Measurements from ENCODE around the gene GAB1.

The GAB1 gene

DNA sequence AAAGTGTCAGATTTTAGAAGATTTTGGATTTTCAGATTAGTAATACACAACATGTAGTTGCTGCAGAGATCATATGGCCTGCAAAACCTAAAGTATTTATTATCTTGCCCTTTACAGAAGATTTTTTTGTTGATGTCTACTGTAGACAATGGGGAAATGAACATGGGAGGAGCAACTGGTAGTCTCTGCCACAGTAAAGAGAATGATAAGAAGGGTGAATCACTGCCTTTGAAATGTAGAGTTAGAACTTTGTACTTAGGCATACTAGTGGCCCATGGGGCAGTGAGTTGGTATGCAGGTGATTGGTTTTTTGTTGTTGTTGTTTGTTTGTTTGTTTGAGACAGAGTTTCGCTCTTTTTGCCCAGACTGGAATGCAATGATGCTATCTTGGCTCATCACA is 50.1 kb downstream of the GAB1 start:
- no peak for DNase-seq (ENCODE audit: low read depth, low spot score)

DNA sequence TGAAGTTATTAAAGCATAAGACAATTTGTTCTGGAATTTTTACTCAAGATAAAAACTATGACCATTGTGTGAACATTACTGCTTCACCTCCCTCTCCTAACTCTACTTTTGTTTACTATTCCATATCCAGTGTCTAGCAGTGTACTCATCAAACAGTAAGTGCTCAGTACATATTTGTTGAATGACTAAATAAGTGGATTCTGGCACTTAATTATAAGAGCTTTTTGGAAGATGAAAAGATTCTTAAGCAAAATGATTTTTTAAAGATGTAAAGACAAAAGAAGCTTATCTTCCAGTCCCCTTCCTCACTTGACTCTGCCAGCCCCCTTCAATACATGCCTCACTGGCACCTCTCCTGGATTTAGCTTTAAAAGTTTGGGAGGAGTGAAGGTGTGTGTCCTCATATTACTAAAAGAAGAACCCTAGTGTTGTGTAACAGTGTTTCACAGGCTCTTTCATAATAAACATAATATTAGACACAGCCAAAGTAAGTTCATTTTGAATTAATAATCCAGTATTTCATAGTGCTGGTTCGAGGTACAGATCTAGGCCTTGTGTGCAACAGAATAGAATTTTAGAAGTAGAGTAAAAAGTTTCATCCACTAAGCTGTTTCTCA is 53.0 kb downstream of the GAB1 start:
- DNase-seq (ENCODE audit: low read depth, low spot score), result no peak

DNA sequence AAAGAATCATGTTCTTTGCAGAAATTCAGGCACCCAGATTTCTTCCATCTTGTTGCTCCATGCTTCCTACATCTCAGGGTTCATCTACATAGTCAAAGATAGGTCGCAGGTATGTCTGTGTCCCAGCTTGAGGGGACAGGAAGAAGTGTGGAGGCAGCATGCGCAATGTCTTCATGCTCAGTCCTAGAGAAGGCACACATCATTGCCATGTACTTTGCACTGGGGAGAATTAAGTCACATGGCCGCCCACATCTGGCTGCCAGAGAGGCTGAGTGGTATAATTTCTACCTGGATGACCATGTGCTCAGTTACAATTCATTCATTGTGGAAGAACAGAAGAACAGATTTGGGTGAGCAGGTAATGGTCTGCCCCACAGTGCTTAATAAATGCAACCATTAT is 54.1 kb downstream of the GAB1 start:
- no peak for DNase-seq (ENCODE audit: low read depth, low spot score)

- no peak for DNase-seq (ENCODE audit: low read depth, low spot score)
Measured at GRCh38 chr4:143391261-143391660, 54.6 kb downstream of the GAB1 start.

DNA sequence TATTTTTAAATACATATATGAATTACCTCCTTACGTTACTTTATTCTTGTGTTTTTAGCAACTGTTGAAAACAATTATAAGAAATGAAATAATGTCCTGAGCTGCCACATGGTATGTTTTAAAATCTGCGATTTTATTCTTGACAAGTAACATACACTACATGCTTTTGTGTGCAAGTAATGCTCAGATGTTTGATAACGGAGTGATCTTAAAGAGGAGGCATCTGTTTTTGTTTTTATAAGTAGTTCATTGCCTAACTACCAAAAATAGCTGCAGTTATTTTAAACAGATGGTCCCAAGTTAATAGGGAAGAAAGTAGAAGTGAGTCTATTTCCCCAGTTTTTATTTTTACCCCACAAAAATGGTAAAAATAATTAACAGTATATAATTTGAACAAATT is 55.2 kb downstream of the GAB1 start:
- DNase-seq (ENCODE audit: low read depth, low spot score), result no peak

GRCh38 chr4:143393195-143393594 is 56.5 kb downstream of the GAB1 start:
- no peak for DNase-seq (ENCODE audit: low read depth, low spot score)

DNA sequence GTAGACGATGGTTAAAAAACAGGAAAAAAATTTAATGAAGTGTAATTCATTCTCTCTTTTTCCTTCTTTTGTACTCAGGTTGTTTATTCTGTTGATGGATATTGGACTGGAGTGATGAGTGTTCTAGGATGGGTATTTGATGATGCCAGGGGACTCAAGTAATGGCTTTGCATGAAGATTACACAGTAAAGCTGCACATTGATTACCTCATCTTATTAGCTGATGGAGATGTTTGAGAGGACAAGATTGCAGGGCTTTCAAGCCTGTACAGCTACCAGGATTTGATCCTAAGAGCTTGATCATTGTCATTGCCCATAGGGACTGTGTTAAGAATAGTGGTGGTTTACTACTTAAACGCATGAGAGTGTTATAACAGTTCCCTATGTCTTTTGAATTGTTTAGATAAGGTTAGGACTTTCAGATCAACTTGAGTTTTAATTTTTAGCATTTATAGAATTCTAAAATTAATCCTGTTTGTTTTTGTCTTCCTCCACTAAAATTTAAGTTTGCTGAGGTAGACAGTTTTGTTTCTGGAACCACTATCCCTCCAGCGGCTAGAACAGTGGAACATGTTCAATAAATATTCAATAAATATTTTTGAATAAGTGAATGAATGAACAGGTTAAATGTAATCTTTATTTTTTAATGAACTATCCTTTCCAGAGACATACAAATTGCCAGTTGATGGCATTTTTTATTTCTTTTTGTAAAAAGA is 58.2 kb downstream of the GAB1 start:
- no peak for DNase-seq (ENCODE audit: low read depth, low spot score)

- DNase-seq (ENCODE audit: low read depth, low spot score), result no peak
Measured at GRCh38 chr4:143396695-143397094, 60.0 kb downstream of the GAB1 start.

- no peak for DNase-seq (ENCODE audit: low read depth, low spot score)
Measured at GRCh38 chr4:143397335-143397734, 60.7 kb downstream of the GAB1 start.

DNA sequence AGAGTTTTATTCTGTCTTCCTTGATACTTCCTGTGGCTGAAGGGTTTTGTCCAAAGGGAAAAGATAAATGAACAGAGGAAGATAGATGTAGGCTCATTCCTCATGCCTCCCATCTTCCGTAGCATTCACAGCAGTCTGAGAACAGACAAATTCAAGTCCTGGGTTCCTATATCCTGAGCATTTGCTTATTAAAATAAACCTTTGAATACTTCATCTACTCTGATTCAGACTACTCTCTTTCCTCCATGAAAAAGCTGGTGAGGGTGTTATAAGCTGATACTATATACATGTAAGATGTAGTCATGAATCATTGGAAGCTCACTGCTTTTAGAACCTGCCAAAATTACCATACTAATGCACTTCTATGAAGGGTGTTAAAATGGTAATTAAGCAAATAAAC is 61.2 kb downstream of the GAB1 start:
- DNase-seq (ENCODE audit: low read depth, low spot score), result no peak

GRCh38 chr4:143399113-143399949 is 62.7 kb downstream of the GAB1 start:
- DNase-seq (ENCODE audit: low read depth, low spot score), result peak; percentile 38

GRCh38 chr4:143400082-143400481 is 63.4 kb downstream of the GAB1 start:
- no peak for DNase-seq (ENCODE audit: low read depth, low spot score)

- no peak for DNase-seq (ENCODE audit: low read depth, low spot score)
Measured at GRCh38 chr4:143402776-143403552, 66.3 kb downstream of the GAB1 start.

GRCh38 chr4:143403553-143403820 is 66.8 kb downstream of the GAB1 start:
- DNase-seq (ENCODE audit: low read depth, low spot score), result no peak

DNA sequence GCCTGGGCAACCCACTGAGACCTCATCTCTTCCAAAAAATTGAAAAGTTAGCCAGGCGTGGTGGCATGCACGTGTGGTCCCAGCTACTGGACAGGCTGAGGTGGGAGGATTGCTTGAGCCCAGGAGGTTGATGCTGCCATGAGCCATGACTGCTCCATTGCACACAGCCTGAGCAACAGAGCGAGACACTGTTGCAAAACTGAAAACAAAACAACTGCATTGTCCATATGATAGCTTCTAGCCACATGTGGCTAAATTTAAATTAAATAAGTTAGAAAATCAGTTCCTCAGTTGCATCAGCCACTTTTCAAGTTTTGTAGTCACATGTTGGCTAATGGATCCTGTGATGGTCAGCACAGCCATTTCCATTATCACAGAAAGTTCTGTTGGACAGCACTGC is 67.9 kb downstream of the GAB1 start:
- DNase-seq (ENCODE audit: low read depth, low spot score), result no peak

DNA sequence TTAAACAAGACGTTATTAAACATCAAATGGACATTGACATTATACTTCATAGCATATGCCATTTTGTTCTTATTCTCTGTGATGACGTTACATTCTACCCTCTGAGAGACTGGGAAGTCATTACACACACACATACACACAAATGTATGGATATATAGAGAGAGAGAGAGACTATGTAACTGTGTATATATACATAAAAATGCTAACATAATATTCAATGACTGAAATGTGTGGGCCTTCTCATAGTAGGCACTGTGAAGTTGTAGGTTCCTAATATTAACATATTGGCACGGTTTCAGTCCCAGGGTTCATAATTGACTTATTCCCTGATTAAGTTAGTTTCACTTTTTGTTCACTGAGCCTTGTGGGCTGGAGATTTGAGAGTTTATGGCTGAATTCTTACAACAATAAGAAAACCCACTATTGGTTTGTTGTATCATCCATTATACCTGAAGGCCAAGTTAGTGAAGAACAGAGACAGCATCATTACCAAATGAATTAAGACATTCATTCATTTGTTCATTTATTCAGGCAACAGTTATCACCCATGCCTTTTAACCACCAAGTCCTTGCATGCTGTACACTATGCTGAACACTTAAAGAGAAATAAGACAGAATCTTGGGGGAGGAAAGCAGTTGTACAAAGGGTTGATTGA is 68.5 kb downstream of the GAB1 start:
- DNase-seq (ENCODE audit: low read depth, low spot score), result no peak

- DNase-seq (ENCODE audit: low read depth, low spot score), result peak; percentile 74
Measured at GRCh38 chr4:143406523-143406922, 69.8 kb downstream of the GAB1 start.

DNA sequence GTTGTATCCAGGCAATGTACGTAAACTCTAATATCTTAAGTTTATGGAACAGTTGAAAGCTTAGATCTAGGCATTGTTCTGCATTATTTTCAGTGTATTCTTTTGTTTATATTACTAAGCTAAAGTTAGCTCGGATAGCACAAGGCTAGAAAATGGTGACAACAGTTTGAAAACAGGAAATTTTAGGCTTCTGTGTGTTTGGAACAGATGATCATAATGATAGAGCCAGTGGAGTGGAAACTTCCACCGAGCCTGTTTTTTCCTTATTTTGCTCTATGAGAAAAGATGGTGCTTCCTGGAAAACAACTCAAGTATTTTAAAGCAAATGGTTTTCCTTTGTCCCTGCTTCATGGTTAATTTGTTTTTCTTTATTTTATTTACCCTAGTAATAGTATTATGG is 70.8 kb downstream of the GAB1 start:
- no peak for DNase-seq (ENCODE audit: low read depth, low spot score)

DNA sequence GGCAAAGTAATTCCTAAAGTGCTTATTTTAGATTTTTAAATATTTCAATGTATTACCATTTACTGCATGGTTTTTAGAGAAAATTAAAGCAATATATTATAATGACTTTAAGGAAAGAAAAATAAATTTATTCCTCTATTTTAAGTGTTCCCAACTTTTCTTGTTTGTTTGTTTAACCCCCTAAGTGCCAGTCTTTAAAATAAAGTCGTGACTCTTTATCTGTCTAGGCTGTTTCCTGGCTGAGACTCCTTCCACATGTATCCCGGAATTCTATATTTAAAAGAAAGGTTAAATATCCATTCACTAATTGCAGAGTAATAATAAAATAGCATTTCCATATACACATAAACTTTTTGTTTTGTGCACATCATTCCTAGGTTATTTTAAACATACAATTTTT is 71.2 kb downstream of the GAB1 start:
- DNase-seq (ENCODE audit: low read depth, low spot score), result no peak

GRCh38 chr4:143410015-143410414 is 73.3 kb downstream of the GAB1 start:
- no peak for DNase-seq (ENCODE audit: low read depth, low spot score)

DNA sequence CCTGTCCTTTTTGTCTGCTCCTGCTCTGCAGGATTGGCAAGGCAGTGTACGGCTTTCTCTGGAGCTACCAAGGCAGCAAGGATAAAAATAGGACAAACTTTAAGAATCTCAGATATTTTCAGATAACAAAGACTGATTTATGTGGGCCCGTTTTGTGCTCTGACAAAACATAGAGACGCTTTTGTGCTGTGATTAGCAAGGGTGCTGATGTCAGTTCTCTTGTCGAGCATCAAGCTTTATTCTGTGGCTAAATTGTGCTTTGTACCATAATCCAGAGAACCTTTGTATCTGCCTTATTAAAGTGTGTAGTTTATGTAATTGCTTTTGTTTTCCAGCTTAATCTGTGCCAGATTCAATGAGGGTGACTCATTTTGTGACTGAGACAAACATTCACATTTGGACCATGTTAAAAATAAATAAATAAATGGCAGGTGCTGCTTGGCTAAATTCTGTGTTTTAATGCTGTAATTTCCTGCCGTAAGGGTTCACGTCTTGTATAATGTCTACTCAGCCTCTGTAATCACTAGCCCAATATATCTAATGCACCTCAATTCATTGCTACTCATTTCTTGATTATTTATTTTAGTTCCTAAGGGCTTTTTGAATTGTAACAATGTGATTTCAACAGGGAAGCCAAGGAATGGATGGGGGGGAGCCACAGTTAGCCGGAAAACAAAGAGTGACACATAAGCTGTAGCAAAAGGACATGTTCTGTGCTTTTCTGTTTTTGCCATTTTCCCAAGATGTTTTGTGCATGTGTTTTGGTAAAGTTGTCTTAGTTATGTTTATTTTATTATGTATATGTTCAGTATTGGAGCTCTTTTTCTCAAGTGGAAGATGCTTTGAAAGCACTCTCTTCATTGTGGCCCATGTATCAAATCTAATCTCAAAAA is 75.1 kb downstream of the GAB1 start:
- peak; percentile 59 for DNase-seq (ENCODE audit: low read depth, low spot score)

Measured in astrocyte of the hippocampus (primary cell).